ENCODE results near the gene BLACAT1.

- TF ChIP-seq NR1H2 (CRISPR knock-in tag; IDR thresholded peaks at IDR 0.05) (no peak), CTCF (IDR thresholded peaks at IDR 0.05) (no peak), TP53 (CRISPR knock-in tag; IDR thresholded peaks at IDR 0.05) (no peak), NFATC4 (CRISPR knock-in tag; IDR thresholded peaks at IDR 0.05) (no peak), ELF4 (CRISPR knock-in tag; IDR thresholded peaks at IDR 0.05; ENCODE audit: low read depth) (no peak)
These were observed 14.6 kb downstream of the BLACAT1 start for GRCh38 chr1:205441318-205441633.

All from WTC11 (cell line).